Measurements from ENCODE around the gene AFM. TPM values are rescaled to one million over a fixed set of nuclear protein-coding genes. Genes with fewer than 3 reads are reported as not detected.
"Not testable (repeated sequence)": the region's sequence is repeated elsewhere in the genome, so short reads cannot be mapped to it uniquely, and the experiment has no call there.

AFM gene
- total and polyA plus RNA-seq, 12 donors: not detected

GRCh38 chr4:73541251-73541650 is 59.7 kb downstream of the AFM start:
- TF ChIP-seq, protein P1, sequence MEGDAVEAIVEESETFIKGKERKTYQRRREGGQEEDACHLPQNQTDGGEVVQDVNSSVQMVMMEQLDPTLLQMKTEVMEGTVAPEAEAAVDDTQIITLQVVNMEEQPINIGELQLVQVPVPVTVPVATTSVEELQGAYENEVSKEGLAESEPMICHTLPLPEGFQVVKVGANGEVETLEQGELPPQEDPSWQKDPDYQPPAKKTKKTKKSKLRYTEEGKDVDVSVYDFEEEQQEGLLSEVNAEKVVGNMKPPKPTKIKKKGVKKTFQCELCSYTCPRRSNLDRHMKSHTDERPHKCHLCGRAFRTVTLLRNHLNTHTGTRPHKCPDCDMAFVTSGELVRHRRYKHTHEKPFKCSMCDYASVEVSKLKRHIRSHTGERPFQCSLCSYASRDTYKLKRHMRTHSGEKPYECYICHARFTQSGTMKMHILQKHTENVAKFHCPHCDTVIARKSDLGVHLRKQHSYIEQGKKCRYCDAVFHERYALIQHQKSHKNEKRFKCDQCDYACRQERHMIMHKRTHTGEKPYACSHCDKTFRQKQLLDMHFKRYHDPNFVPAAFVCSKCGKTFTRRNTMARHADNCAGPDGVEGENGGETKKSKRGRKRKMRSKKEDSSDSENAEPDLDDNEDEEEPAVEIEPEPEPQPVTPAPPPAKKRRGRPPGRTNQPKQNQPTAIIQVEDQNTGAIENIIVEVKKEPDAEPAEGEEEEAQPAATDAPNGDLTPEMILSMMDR (IDR thresholded peaks at IDR 0.05): no peak
- Histone ChIP-seq H3K27ac (no peak overlapping the region), H3K27me3 (no peaks in the 10 kb centered on the region), H3K4me1 (no peaks in the 10 kb centered on the region), H3K4me3 (no peak overlapping the region), H3K9me3 (no peaks in the 10 kb centered on the region), H3K36me3 (no peaks in the 10 kb centered on the region)
- DNase-seq: no peak
- 62 to 67% methylated on average over 3 of the region's 3 CpGs for WGBS, 2 donors
- intact Hi-C loops (cut with DNase I): no loop called here
- ATAC-seq: no peak

GRCh38 chr4:73544620-73545019 is 63.1 kb downstream of the AFM start:
- TF ChIP-seq, protein P1 (IDR thresholded peaks at IDR 0.05): no peak
- Histone ChIP-seq H3K4me1 (no peaks in the 10 kb centered on the region), H3K9me3 (no peaks in the 10 kb centered on the region), H3K27me3 (no peaks in the 10 kb centered on the region), H3K27ac (no peak overlapping the region), H3K4me3 (no peak overlapping the region), H3K36me3 (no peaks in the 10 kb centered on the region)
- ATAC-seq (no peak), DNase-seq (no peak)
- WGBS, 2 donors: 85 to 89% methylated on average over 2 of the region's 2 CpGs
- intact Hi-C loops (cut with DNase I): no loop called here

- 89 to 93% methylated on average over 11 of the region's 11 CpGs for WGBS, 2 donors
These were observed 69.3 kb downstream of the AFM start for GRCh38 chr4:73550865-73551264.

More at GRCh38 chr4:73550865-73551264, 69.3 kb downstream of the AFM start:
- intact Hi-C loops (cut with DNase I); H3K27ac ChIP-seq; ATAC-seq; H3K4me1 ChIP-seq; H3K9me3 ChIP-seq; H3K27me3 ChIP-seq; DNase-seq; H3K36me3 ChIP-seq; H3K4me3 ChIP-seq: not testable (repeated sequence)

Other genes with a start within 250 kb of the AFM start
- gene ANKRD17, start 222.9 kb upstream of the AFM start, total RNA-seq: 10 to 100 TPM; 47.4 to 71.7 (median 63.7) TPM
- 10 to 100 TPM; 13.5 to 27.3 TPM for gene ANKRD17, start 222.9 kb upstream of the AFM start, polyA plus RNA-seq
- 1 to 10 TPM in 1 of 10 donors, under 1 TPM in 3, not detected in 6; 0.36 to 2.4 (median 0.71) TPM for gene ALB, start 77.5 kb upstream of the AFM start, total RNA-seq
- under 1 TPM in 1 of 2 donors, not detected in 1; 0.06 TPM for gene ALB, start 77.5 kb upstream of the AFM start, polyA plus RNA-seq
- not detected for gene AFP, start 45.5 kb upstream of the AFM start, total RNA-seq
- not detected for gene AFP, start 45.5 kb upstream of the AFM start, polyA plus RNA-seq
- under 1 TPM in 1 of 10 donors, not detected in 9; 0.06 TPM for gene RASSF6, start 138.7 kb downstream of the AFM start, total RNA-seq
- gene RASSF6, start 138.7 kb downstream of the AFM start, polyA plus RNA-seq: not detected